G401.6 (cell line): ENCODE results near the gene NYNRIN.
"Not testable (repeated sequence)": the region's sequence is repeated elsewhere in the genome, so short reads cannot be mapped to it uniquely, and the experiment has no call there.

ENCODE experiments used
- FAIRE-seq: peaks from 2 replicates; lab custom pipeline; 2012; peaks lifted over from hg19 to GRCh38; lab: Jason Lieb, UNC

NYNRIN gene

DNA sequence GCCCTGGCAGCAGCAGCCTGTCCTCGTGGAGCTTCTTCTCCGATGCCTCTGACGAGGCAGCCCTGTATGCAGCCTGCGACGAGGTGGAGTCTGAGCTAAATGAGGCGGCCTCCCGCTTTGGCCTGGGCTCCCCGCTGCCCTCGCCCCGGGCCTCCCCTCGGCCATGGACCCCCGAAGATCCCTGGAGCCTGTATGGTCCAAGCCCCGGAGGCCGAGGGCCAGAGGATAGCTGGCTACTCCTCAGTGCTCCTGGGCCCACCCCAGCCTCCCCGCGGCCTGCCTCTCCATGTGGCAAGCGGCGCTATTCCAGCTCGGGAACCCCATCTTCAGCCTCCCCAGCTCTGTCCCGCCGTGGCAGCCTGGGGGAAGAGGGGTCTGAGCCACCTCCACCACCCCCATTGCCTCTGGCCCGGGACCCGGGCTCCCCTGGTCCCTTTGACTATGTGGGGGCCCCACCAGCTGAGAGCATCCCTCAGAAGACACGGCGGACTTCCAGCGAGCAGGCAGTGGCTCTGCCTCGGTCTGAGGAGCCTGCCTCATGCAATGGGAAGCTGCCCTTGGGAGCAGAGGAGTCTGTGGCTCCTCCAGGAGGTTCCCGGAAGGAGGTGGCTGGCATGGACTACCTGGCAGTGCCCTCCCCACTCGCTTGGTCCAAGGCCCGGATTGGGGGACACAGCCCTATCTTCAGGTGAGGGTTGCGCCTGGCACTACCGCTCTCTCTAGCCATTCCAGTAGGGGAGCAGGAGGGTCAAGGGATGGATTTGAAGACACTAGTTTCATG lies 28.7 kb upstream of the NYNRIN start:
- FAIRE-seq = no peak

DNA sequence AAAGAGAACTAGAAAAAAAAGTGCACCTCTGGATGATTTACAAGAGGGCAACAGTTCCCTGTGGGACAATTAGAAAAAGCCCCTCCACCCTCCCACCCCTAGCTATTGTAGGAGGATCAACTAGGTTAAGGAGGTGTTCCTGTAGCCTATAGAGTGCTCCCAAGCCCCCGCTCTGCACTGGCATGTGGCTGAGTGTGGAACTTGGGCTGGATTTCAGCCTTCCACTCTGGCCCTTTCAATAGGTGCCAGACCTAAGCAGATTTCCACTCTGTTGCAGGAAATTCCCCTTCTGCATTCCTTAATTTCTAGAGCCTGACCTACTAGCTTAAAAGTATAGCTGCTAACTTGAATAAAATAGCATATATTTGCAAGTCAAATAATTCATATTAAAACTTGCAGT lies 28.1 kb upstream of the NYNRIN start:
- no peak for FAIRE-seq

GRCh38 chr14:24371605-24372004 lies 27.2 kb upstream of the NYNRIN start:
- not testable (repeated sequence) for FAIRE-seq

DNA sequence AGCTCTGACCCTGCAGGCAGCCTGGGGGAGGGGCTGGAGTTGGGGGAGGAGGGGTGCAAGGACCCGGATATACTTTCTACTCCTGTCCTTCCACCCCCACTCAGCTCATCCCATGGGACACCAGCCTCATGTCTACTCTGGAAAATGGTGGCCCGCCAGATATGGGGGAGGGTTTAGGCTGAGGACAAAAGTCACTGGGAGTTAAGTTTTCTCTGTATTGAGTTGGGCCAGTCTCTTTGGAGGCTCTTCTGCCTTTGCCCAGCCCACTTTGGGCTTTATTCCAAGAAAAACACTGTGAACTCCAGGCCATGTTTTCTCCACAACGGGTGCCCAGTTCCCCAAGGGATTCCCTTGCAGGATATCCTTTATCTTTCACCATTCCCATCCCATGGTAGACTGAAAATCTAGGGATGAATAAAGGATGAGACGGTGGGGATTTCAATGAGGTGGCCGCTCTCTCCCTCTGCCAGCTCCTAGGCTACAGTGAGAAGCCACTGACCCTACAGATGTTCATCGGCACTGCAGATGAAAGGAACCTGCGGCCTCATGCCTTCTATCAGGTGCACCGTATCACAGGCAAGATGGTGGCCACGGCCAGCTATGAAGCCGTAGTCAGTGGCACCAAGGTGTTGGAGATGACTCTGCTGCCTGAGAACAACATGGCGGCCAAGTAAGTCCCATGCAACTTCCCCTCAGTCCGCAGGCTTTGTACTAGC lies 25.9 kb upstream of the NYNRIN start:
- FAIRE-seq = no peak

- no peak for FAIRE-seq
Measured at GRCh38 chr14:24376448-24377070, 22.2 kb upstream of the NYNRIN start.

- no peak for FAIRE-seq
Measured at GRCh38 chr14:24377126-24377525, 21.7 kb upstream of the NYNRIN start.

- no peak for FAIRE-seq
Measured at GRCh38 chr14:24377657-24378056, 21.1 kb upstream of the NYNRIN start.

- FAIRE-seq = no peak
Measured at GRCh38 chr14:24378327-24378726, 20.5 kb upstream of the NYNRIN start.

DNA sequence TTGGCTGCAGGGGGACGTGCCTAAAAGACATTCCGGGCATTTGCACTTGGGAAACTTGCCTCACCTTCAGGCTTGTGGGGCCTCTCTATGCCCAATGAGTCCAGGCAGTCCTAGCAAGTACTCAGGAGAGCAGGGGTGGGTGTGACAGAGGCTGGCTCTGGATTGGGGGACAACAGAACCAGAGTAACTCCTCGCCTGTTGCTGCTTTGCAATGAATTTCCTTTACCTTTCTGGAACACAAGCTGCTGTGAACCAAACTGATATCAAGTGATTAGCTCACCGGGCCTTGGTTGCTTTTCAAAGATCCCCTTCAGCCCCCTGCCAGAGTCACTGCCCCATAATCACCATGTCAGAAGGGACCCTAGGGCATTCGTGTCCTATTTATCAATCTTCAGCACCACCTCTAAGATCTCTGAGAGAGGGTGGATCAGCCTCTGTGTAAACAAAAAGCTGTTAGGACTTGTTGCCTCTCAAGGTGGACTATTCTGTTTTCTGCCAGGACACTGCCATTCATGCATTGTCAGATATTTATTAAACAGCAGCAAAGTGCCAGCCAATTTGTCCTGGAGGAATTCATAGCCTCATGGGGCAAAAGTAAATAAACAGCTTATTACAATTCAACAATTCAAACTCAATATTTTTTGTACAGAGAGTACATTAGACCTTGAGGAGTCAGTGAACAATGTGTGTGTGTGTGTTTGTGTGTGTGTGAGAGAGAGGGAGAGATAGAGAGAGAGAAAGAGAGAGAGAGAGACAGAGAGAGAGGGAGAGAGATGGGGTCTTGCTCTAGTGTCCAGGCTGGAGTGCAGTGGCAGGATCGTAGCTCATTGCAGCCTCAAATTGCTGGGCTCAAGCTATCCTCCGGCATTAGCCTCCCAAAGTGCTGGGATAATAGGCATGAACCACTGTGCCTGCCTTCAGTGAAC lies 19.6 kb upstream of the NYNRIN start:
- no peak for FAIRE-seq

GRCh38 chr14:24379907-24380730 lies 18.7 kb upstream of the NYNRIN start:
- no peak for FAIRE-seq

- no peak for FAIRE-seq
Measured at GRCh38 chr14:24381363-24382063, 17.3 kb upstream of the NYNRIN start.

- FAIRE-seq = no peak
Measured at GRCh38 chr14:24382064-24382371, 16.8 kb upstream of the NYNRIN start.

DNA sequence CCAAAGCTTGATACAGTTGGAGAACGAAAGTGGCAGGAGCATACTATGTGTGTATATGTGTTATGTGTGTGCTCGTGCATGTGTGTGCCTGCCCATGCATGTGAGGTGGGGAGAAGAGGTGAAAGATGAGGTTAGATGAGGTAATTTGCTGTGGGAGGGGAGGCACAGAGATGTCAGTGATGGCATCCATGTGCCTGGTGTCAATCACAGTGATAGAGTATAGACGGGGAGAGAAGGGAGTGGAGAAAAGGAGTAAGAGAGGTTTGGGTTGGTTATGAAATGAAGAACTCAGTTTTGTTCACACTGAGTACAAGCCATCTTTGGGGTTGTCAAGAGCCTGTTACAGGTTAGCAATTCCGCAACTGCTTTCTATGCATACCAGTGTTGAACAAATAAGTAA lies 14.6 kb upstream of the NYNRIN start:
- FAIRE-seq = no peak

DNA sequence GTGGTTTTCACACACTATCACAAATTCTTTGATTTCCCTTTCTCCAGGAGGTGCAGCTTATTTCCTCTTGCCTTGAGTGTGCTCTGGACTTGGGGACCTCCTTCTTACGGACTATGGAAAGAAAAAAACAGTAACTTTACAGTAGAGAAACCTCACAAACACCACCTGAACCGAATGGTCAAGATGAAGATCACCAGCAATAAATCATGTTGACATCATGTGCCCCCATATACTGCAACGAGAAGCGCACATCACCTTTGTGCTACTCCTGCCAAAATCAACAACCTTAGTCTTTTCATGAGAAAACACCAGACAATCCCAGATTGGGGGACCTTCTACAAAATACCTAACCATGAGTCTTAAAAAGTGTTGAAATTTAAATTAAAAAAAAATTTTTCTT lies 13.3 kb upstream of the NYNRIN start:
- FAIRE-seq = no peak

GRCh38 chr14:24387009-24387345 lies 11.8 kb upstream of the NYNRIN start:
- no peak for FAIRE-seq

DNA sequence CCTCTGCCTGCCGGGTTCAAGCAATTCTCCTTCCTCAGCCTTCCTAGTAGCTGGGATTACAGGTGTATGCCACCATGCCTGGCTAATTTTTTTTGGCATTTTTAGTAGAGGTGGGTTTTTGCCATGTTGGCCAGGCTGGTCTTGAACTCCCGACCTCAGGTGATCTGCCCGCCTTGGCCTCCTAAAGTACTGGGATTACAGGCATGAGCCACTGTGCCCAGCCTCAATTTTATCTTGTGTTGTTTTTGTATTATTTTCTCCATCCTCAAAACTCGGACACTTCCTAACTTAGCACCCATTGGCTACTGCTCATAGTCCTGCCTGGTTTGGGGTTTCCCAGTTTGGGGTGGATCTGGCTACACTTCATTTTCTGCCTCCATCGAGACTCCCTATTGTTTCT lies 11.2 kb upstream of the NYNRIN start:
- FAIRE-seq = not testable (repeated sequence)

- FAIRE-seq = no peak
Measured at GRCh38 chr14:24388474-24389179, 10.2 kb upstream of the NYNRIN start.

DNA sequence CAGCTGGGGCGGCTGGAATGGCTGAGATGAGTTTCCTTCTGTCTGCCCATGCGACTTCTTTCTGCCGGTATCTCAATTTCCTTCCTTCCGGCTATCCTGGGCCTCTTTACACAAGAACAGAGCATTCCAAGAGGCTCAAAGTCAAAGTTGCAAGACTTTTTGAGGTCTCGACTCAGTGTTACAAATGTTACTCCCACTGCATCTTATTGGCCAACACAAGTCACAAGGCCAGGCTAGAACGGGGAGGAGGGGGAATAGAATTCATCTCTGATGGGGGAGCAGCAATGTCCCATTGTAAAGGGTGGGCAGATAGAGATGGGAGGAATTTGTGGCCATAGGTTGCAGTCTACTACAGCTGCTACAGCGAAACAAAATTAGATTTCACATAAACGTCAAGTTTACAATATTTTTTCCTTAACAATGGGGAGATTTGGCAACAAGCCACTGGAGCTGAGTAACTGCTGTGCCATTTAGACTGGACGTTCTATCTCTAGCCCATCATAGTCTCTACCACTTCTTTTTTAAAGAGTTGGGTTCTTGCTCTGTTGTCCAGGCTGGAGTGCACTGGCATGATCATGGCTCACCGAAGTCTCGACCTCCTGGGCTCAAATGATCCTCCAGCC lies 9.5 kb upstream of the NYNRIN start:
- FAIRE-seq = no peak

DNA sequence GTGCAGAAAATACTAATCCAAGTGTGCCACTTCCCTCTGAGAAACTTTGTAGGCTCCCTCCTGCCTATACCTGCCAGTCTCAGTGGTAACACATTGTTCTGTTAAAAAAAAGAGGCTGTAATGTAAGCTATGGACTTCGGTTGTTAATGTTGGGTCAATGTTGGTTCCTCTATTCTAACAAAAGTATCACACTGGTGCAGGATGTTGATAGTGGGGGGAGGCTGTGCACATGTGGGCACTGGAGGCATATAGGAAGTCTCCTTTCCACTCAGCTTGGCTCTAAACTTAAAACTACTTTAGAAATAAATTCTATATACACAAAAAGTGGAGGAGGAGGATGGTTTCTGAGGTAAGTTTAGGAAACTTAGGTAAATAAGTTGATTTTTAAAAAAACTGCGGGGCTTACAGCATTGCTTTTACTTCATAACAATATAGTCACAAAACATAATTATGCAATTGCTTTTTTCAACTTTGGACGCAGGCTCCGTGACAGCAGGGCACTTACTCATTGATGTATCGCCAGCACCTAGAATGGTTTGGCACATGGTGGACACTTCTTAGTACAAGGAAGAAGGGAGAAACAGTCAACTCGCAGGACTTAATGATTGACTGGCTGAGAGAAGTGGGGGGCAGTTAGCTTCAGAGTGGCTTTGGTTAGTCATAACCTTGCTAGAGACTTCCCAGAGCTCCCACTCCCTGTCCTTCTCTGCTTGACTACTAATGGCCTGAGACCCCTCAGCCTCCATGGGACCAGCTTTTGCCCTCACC lies 7.9 kb upstream of the NYNRIN start:
- FAIRE-seq = no peak
